SW480 (cell line): ENCODE results near the gene ERC2.

ENCODE experiments used
- DNase-seq: peaks from one replicate; pipeline ENCODE4 v3.0.0-alpha.2; 2016; ENCODE audit warnings: low spot score

The ERC2 gene

GRCh38 chr3:55795296-55795695, 673.0 kb downstream of the ERC2 start:
- DNase-seq: no peak

GRCh38 chr3:55792742-55793141, 675.5 kb downstream of the ERC2 start:
- DNase-seq: no peak

GRCh38 chr3:55792009-55792408, 676.3 kb downstream of the ERC2 start:
- DNase-seq: no peak

- no peak for DNase-seq
These were observed 677.5 kb downstream of the ERC2 start for GRCh38 chr3:55790596-55791350.

DNA sequence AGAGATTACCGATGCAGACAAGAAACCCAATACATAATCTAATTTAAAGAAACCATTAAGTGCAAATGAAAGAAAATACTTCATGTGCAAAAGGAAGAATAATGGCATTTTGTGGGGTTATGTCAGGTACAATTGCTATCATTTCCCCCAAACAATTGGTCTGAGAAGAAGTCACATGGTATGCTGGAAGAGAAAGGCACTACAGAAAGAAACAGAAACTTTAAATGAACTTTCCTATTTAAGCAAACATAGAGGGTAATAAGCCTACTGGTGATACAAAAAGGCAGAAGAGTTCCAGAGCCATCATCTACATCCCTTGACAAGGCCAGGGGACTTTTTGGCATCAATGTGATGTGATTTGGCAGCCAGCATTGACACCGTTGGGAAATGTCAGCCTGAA, 678.8 kb downstream of the ERC2 start:
- no peak for DNase-seq

- no peak for DNase-seq
These were observed 685.5 kb downstream of the ERC2 start for GRCh38 chr3:55782807-55783206.

GRCh38 chr3:55782351-55782750, 685.9 kb downstream of the ERC2 start:
- DNase-seq: no peak

- no peak for DNase-seq
These were observed 687.4 kb downstream of the ERC2 start for GRCh38 chr3:55780913-55781312.

GRCh38 chr3:55779543-55779942, 688.7 kb downstream of the ERC2 start:
- DNase-seq: no peak

DNA sequence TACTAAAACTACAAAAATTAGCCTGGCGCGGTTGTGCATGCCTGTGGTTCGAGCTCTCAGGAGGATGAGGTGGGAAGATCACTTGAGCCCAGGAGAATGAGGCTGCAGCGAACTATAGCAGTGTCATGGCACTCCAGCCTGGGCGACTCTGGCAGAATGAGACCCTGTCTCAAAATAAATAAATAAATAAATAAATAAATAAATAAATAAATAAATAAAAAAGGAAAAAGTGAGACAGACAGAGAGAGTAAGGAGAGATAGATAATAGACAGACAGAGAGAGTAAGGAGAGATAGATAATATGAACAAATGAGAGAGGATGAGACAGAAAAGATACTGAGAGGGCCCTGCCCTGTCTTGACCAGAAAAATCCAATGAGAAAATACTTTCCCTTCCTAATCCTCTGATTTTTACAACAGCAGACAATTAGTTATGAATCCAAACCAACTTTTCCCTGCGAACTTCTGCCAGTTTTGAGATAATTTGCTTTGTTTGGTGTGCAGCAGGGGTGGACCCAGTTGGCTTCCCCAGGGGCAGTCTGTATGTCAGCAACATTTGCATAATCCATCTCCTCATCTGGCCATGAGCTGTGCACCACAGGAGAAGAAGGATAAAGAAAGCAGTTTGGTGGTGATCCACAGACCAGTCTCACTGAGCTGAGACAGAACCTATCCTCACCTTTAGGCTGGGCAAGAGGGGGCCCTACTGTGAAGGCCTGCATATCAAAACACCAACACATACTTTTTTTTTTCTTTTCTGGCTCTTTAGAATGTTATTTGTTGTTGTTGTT, 692.7 kb downstream of the ERC2 start:
- no peak for DNase-seq

GRCh38 chr3:55774856-55775255, 693.4 kb downstream of the ERC2 start:
- no peak for DNase-seq

- DNase-seq: no peak
These were observed 696.8 kb downstream of the ERC2 start for GRCh38 chr3:55771503-55771902.

DNA sequence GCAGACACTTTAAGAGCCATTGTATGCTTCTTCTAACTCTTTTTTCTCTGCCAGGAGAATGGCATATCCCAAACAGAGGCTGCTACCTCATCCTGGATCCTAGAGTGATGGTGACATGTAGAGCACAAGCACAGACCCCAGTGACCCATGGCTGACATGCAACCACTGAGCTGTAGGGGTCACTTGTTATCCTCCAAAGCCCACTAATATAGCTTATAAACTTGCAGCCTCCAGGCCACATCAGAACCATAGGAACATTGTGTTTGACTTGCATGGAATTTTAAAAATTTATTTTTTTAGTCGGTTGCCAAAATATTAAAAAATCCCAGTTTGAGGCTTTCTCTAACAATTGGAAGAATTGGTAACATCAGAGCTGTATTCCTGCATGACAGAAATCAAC, 698.2 kb downstream of the ERC2 start:
- no peak for DNase-seq

DNA sequence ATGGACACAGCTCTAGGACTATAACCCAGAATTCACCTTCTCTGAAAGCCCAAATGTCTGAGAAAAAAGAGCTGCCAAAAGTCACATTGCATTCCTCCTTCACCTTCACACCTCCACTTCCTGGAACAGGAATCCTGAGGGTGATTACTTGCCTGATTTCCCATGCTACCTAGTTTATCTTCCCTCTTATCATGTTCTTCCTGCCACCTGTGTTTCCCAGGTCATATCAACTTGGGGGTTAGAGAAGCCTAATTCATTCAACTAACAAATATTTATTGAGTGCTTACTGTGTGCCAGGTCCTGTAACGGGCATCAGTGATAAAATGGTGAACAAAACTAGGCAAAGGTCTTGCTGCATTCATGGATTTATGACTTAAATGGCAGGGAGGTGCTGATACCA, 701.5 kb downstream of the ERC2 start:
- no peak for DNase-seq

DNA sequence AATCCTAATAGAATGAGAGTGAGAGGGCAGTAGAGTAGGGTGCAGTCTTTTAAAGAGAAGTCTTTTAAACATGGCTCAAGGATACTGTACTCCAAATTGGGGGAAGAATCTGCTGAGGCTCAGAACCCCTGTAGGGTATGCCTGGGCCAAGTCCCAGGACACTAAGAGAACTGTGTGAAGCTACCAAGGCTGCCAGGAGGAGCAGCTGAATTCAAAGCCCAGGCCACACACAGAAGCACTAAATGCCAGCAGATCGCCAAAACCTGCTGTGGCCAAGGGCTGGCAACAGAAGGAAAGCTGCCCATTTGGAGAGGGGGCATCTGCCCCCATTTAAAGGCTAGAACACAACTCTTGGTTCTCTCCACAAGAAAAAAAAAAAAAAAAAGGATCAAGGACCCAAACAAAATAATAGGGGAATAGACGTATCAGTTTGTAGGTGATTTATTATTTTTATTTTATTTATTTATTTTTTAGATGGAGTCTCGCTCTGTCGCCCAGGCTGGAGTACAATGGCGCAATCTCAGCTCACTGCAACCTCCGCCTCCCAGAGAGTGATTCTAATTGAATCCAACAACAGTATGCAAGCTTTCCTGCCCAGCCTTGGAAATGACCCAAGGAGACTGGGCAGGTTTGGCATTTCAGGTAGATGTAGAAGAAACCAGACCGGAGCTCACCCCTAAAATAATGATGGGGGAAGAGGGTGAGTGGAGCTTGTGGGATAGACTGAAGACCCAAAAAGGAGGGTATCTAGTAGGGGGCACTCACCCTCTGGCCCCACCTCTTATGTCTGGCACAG, 702.2 kb downstream of the ERC2 start:
- DNase-seq: no peak

- no peak for DNase-seq
These were observed 702.9 kb downstream of the ERC2 start for GRCh38 chr3:55765398-55765797.

GRCh38 chr3:55756976-55757375, 711.3 kb downstream of the ERC2 start:
- no peak for DNase-seq

DNA sequence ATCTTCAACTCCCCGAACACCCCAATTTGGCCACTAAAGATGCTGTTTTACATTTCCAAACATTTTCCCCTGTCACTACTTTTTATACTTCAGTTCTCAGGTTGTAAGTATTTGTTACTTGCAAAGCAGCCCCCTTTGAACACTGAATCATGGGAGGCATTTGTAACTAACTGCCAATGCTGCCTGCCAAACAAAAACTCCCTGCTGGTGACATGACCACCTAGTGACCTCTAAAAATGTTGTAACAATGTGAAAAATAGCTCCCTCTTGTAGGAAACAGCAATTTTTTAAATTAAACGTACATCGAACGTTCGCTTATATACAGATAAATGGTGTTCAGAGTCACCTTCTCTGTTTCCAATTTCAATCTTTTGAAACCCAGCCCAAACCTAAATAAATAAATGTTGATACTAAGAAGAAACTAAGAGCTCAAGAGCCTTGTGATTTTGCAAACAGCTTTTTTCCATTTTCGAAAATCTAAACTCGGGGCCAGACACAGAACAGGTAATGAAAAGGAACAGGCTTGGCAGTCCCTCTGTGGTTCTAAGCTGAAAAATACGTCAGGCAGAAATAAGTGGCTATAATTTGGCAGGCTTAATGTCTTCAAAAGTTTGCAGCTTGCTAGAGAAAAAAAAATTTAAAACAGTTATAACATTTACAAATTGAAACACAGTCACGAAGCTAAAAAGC, 712.6 kb downstream of the ERC2 start:
- no peak for DNase-seq

- DNase-seq: no peak
These were observed 715.4 kb downstream of the ERC2 start for GRCh38 chr3:55752911-55753310.

- no peak for DNase-seq
These were observed 716.5 kb downstream of the ERC2 start for GRCh38 chr3:55751730-55752129.

DNA sequence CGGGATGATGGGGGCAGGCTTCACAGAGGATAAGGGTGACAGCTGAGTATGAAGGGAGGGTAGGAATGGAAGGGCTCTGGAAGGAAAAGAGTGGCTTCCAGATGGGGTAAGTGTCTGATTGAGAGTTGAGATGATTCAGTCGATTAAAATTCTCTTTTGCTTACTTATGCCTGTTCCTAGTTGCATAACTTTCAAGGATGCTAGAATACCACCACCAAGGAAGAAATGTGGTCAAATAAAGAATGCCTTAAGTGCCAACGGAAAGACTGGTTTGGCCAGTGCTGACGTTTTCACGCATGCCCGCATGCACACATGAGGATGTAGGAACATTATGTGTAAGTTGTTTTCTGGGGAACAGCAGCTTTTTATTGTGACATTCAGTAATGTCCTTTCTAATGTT, 717.7 kb downstream of the ERC2 start:
- no peak for DNase-seq

DNA sequence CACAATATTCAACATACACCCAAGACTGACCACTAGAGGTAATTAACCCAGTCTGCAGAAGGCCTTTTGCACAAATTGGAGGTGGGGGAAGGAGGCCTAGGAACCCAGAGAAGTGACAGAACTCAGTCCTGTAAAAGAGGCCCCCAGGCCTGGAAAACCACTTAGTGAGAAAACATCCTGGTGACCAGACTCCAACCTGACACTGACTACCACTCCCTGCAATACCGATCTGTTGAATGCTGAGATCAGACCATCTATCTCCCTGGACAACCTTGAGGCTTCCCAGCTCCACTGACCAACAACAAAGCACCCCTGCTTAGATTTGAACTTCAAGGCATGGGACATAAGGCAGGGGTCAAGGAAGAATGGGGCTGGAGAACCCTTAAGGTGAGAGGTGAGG, 719.2 kb downstream of the ERC2 start:
- no peak for DNase-seq
